ENCODE measurements around the gene TBX2. TPM values are rescaled to one million over a fixed set of nuclear protein-coding genes. Genes with fewer than 3 reads are reported as not detected.

TBX2 gene
- polyA plus RNA-seq, 6 donors from 2014 or later = not detected

- H3K27ac Mint-ChIP-seq = peak overlapping the region in 1 of 6 donors; percentile 22
- ATAC-seq (ENCODE audit: low read depth in 2 of 2) (no peak), DNase-seq (no peak)
- no peaks in the 10 kb centered on the region for H3K4me1 Mint-ChIP-seq
- no peak overlapping the region for H3K4me3 Mint-ChIP-seq
- peaks cover 0 to under 1% of the 10 kb centered on the region in 2 donors for H3K36me3 Mint-ChIP-seq
- no peaks in the 10 kb centered on the region for H3K27me3 Mint-ChIP-seq
- H3K9me3 Mint-ChIP-seq = no peaks in the 10 kb centered on the region
Measured at GRCh38 chr17:61363601-61364462, 35.8 kb upstream of the TBX2 start.

- H3K4me3 Mint-ChIP-seq = no peak overlapping the region
Measured at GRCh38 chr17:61364463-61364846, 35.2 kb upstream of the TBX2 start.

DNA sequence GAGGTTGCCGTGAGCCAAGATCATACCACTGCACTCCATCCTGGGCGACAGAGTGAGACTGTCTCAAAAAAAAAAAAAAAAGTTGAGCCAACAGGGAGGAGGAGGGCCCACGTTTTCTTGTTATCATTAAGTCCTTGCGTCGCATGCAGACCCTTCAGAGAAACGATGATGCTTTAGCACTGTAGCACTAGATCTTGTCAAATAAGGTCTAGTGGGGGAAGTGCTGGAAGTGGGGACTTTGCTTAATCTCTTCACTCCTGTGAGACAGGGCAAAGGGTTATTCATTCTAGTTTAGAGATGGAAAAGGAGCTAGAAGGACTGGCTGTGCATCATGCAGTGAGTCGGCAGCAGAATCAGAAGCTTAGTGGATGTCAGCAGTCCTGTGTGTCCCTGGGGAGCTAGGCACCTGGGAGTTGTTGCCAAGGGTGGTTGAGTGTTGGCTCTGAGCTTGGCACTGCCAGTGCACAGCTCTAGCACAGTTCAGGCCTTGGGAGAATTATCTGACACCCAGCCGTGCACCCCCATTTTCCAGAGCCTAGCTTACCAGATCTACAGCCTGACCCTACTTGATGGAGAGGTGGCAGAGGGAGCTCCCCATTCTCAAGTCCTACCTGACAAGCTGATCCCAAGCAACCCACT, 33.4 kb upstream of the TBX2 start:
- Mint-ChIP-seq H3K4me1 (no peaks in the 10 kb centered on the region), H3K36me3 (peaks cover 0 to 9% of the 10 kb centered on the region in 2 donors), H3K9me3 (no peaks in the 10 kb centered on the region), H3K27ac (peak overlapping the region in 2 of 6 donors; percentile 12 to 74), H3K27me3 (no peaks in the 10 kb centered on the region), H3K4me3 (no peak overlapping the region)
- no peak for DNase-seq
- ATAC-seq (ENCODE audit: low read depth in 2 of 2) = no peak

More at GRCh38 chr17:61364463-61364846, 35.2 kb upstream of the TBX2 start:
- no peaks in the 10 kb centered on the region for H3K9me3 Mint-ChIP-seq
- no peak for ATAC-seq (ENCODE audit: low read depth in 2 of 2)
- H3K36me3 Mint-ChIP-seq = peaks cover 0 to 7% of the 10 kb centered on the region in 2 donors
- H3K4me1 Mint-ChIP-seq = no peaks in the 10 kb centered on the region
- no peak for DNase-seq
- H3K27ac Mint-ChIP-seq = no peak overlapping the region
- no peaks in the 10 kb centered on the region for H3K27me3 Mint-ChIP-seq

- Mint-ChIP-seq H3K36me3 (peaks cover under 1 to 9% of the 10 kb centered on the region in 2 donors), H3K4me1 (no peaks in the 10 kb centered on the region), H3K4me3 (no peak overlapping the region), H3K27me3 (no peaks in the 10 kb centered on the region), H3K27ac (peak overlapping the region in 1 of 6 donors; percentile 74), H3K9me3 (no peaks in the 10 kb centered on the region)
- ATAC-seq (ENCODE audit: low read depth in 2 of 2) = no peak
- DNase-seq = no peak
Measured at GRCh38 chr17:61366715-61367413, 32.8 kb upstream of the TBX2 start.

GRCh38 chr17:61368049-61368831, 31.4 kb upstream of the TBX2 start:
- Mint-ChIP-seq H3K4me1 (peaks cover 0 to 2% (median 0%) of the 10 kb centered on the region in 3 donors), H3K4me3 (peak overlapping the region in 1 of 8 donors; percentile 42), H3K36me3 (peaks cover 8 to 9% of the 10 kb centered on the region in 2 donors), H3K9me3 (no peaks in the 10 kb centered on the region), H3K27me3 (no peaks in the 10 kb centered on the region), H3K27ac (no peak overlapping the region)
- DNase-seq (no peak), ATAC-seq (ENCODE audit: low read depth in 2 of 2) (no peak)

- no peak overlapping the region for H3K27ac Mint-ChIP-seq
- H3K36me3 Mint-ChIP-seq = peaks cover 8 to 9% of the 10 kb centered on the region in 2 donors
- DNase-seq = no peak
- no peak for ATAC-seq (ENCODE audit: low read depth in 2 of 2)
- no peaks in the 10 kb centered on the region for H3K27me3 Mint-ChIP-seq
- H3K4me1 Mint-ChIP-seq = peaks cover 0 to 9% (median 0%) of the 10 kb centered on the region in 3 donors
- H3K4me3 Mint-ChIP-seq = no peak overlapping the region
- H3K9me3 Mint-ChIP-seq = no peaks in the 10 kb centered on the region
Measured at GRCh38 chr17:61368832-61369450, 30.7 kb upstream of the TBX2 start.

- DNase-seq = no peak
- Mint-ChIP-seq H3K4me1 (peaks cover 0 to 16% (median 4%) of the 10 kb centered on the region in 3 donors), H3K4me3 (no peak overlapping the region), H3K27ac (no peak overlapping the region), H3K36me3 (peaks cover 8 to 9% of the 10 kb centered on the region in 2 donors), H3K27me3 (no peaks in the 10 kb centered on the region), H3K9me3 (no peaks in the 10 kb centered on the region)
- no peak for ATAC-seq (ENCODE audit: low read depth in 2 of 2)
Measured at GRCh38 chr17:61369751-61370150, 29.9 kb upstream of the TBX2 start.

DNA sequence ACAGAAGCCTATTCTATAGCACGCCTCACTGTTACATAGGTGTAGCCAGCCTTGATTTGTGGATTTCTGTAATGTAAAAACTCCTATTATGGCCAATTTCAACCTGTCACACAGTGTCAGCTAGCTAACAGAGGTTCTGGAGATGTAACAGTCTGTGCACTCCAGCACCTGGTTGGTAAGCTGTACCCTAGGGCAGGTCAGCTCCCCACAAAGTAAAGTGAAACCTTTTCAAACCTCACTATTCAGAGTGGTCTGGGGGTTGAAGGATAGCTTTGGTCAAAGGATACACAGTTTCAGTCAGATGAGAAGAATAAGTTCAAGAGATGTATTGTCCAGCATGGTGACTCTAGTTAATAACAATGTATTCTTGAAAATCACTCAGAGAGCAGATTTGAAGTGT, 28.5 kb upstream of the TBX2 start:
- no peak overlapping the region for H3K4me3 Mint-ChIP-seq
- H3K4me1 Mint-ChIP-seq = peaks cover 0 to 16% (median 4%) of the 10 kb centered on the region in 3 donors
- H3K9me3 Mint-ChIP-seq = no peaks in the 10 kb centered on the region
- no peak for ATAC-seq (ENCODE audit: low read depth in 2 of 2)
- no peaks in the 10 kb centered on the region for H3K27me3 Mint-ChIP-seq
- peaks cover 9% of the 10 kb centered on the region in 2 donors for H3K36me3 Mint-ChIP-seq
- DNase-seq = no peak
- no peak overlapping the region for H3K27ac Mint-ChIP-seq

DNA sequence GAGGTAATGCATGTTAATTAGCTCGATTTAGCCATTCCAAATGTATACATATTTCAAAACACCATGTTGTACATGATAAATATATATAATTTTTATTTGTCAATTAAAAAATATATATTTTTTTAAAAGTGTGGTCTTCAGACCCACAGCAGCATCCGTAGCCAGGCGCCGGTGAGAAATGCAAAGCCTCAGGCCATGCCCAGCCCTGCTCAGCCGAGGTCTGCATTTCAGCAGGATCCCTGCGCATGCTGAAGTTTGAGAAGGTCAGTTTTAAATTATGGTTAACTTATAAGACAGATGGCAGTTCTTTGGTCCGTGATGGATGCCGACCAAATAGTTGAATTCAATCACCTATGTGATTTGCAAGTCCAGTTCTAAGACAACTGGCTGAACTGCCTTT, 28.0 kb upstream of the TBX2 start:
- peaks cover 0 to 16% (median 4%) of the 10 kb centered on the region in 3 donors for H3K4me1 Mint-ChIP-seq
- H3K36me3 Mint-ChIP-seq = peaks cover 9 to 13% of the 10 kb centered on the region in 2 donors
- ATAC-seq (ENCODE audit: low read depth in 2 of 2) (no peak), DNase-seq (no peak)
- no peak overlapping the region for H3K27ac Mint-ChIP-seq
- H3K4me3 Mint-ChIP-seq = no peak overlapping the region
- no peaks in the 10 kb centered on the region for H3K9me3 Mint-ChIP-seq
- no peaks in the 10 kb centered on the region for H3K27me3 Mint-ChIP-seq

GRCh38 chr17:61372436-61372835, 27.2 kb upstream of the TBX2 start:
- Mint-ChIP-seq H3K9me3 (no peaks in the 10 kb centered on the region), H3K4me3 (no peak overlapping the region), H3K27ac (no peak overlapping the region), H3K36me3 (peaks cover 9 to 15% of the 10 kb centered on the region in 2 donors), H3K27me3 (no peaks in the 10 kb centered on the region), H3K4me1 (peaks cover 0 to 16% (median 4%) of the 10 kb centered on the region in 3 donors)
- DNase-seq = no peak
- ATAC-seq (ENCODE audit: low read depth in 2 of 2) = no peak

DNA sequence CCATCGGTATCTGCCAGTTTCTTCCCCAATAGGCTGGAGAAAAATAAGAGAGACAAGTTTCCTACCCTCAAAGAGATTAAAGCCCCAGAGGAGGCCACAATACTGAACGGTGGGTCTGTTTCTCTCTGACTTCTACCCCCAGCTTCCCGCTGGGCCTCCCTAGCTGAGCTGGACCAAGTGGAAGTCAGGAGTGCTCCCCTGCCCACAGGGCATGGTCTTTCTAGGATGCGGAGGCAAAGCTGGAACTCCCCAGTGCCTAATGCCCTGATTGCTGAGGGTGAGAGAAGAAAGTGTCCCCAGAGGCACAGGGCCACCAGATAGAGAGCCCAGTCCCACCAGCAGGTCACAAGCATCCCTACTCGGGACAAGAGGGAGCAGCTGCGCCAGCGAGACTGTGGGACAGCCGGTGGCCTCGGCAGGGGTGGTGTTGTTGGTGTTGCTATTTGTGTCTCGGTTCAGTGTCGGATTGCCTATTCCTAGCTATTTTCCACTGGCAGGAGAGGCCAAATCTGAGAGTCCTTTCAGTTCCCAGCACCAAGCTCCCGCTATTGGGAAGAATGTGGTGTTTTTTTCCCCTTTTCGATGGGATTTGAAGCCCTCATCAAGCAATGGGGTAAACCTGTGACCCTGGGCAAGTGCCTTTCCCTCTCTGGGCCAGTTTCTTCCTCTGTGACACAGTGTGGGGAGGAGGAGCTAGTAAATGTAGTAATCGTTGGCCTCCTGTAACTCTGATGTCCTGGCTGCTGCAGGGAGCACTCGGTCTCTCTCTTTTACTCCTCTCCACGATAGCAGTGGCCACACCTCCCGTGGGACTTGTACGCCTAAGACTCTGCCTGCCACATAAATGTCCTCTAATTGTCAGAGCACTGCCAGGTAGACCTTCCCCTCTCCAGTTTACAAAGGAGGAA, 22.5 kb upstream of the TBX2 start:
- Mint-ChIP-seq H3K27me3 (no peaks in the 10 kb centered on the region), H3K4me1 (peaks cover 0 to 16% (median 4%) of the 10 kb centered on the region in 3 donors), H3K4me3 (no peak overlapping the region), H3K27ac (peak overlapping the region in 1 of 6 donors; percentile 53), H3K36me3 (peaks cover 0 to 12% of the 10 kb centered on the region in 2 donors), H3K9me3 (no peaks in the 10 kb centered on the region)
- no peak for DNase-seq
- ATAC-seq (ENCODE audit: low read depth in 2 of 2) = no peak
